AG08396 (cell line): ENCODE measurements around the gene CCDC92.
A peak's percentile ranks its signal among the peaks of the same experiment; 100 is the strongest.

Experiments used
- DNase-seq: peaks from one replicate; pipeline ENCODE4 v3.0.0; 2012; ENCODE audit warnings: low spot score, mixed read lengths

The CCDC92 gene, protein sequence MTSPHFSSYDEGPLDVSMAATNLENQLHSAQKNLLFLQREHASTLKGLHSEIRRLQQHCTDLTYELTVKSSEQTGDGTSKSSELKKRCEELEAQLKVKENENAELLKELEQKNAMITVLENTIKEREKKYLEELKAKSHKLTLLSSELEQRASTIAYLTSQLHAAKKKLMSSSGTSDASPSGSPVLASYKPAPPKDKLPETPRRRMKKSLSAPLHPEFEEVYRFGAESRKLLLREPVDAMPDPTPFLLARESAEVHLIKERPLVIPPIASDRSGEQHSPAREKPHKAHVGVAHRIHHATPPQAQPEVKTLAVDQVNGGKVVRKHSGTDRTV

DNA sequence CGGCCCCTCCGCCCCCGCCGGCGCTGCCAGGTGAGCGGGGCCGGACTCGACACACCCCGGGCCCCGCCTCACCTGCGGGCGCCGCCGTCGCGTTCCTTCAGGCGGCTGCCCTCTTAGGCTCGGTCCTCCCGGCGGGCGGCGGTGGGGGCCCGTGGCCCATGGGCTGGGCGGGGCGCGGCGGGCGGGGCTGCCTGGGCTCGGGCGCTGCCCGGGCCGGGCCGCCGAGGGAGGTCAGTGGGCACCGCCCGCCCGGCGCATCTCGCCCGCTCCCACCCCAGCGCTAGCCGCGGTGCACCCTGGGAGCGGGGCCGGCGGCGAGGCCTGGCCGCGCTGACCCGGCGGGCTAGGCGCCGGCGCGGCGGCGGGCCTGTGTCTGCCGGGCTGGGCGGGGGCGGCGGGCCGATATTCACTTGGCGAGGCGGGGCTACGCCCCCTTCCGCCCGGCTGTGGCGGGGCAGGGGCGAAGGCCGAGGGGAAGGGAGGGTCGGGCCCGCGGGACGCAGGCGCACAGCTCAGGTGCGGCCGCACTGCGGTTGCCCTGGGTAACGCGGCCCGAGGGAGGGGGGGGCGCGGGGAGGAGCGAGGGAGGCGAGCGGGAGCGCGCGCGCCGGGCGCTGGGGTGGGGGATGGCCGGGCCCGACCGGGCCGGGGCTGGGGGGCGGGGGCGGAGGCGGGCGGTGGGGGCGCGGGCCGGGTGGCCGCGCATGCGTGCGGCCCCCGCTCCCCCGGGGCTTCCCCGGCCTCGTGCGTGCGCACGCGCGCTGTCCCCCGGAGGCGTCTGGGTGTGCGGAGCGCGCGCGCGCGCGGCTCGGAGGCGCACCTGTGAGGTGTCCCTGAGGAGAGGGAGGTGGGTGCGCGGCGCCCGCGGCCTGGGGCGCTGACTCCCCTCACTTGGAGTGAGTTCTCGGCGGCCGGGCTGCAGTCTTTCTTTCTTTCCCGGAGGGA lies at the start of gene CCDC92, which contains the start of gene ZNF664:
CCDC92 (minus strand) TSS at position 375 of the 945 bp plus-strand sequence. CDS start 28,526 bp downstream, outside the sequence.
ZNF664 (plus strand) TSS at position 759 of the 945 bp plus-strand sequence. CDS start 38,930 bp downstream, outside the sequence.
- DNase-seq: peak; percentile 100

DNA sequence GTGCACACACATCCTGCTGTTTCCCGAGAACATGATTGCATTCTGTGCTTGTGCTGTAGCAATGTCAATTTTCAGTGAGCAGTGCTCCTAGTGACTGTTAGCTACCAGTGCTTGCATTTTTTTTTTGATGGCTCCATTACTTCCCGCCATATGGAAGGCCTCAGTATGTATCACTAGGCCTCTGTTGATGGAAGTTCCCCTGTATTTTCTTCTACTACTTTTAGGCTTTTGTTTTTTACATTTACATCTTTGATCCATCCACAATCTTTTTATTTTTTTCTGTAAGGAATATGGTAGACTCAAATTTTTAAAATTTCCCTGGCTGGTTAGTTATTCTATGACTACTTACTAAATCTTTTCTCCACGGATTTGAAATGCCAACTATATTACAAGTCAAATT lies 49.5 kb upstream of the CCDC92 start:
- DNase-seq: no peak

DNA sequence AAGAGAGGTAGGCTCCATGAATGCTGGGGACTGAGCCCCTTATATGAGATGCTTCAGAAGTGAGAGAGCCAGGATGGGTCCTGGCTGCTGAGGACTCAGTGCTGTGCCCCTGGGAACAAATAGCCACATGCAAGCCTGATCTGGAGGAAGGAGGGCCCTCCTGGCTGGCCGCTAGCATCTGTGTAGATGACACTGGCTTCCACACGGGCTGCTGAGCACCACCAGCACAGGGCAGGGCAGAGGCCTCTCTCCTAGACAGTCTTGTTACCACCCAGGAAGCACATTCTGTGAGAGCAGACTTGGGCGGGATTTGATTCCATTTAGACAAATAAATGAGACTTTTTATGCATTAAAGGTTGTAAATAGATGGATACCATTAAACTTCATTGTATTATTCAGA lies 48.4 kb upstream of the CCDC92 start:
- DNase-seq: no peak

DNA sequence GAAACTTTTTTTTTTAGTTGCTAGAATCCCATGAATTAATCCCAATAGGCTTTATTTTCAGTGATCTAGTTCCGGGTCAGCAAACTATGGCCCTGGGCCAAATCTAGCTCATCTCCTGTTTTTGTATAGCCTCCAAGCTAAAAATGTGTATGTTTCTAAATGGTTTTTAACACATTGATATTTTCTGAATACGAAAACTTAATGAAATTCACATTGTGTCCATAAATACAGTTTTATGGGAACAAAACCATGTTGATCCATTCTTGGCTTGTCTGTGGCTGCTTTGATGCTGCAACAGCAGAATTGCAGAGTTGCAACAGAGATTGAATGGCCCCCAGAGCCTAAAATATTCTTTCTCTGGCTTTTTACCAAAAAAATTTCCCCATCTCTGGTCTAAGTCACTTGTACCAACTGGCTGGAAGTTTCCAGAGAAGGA lies 47.9 kb upstream of the CCDC92 start:
- no peak for DNase-seq

DNA sequence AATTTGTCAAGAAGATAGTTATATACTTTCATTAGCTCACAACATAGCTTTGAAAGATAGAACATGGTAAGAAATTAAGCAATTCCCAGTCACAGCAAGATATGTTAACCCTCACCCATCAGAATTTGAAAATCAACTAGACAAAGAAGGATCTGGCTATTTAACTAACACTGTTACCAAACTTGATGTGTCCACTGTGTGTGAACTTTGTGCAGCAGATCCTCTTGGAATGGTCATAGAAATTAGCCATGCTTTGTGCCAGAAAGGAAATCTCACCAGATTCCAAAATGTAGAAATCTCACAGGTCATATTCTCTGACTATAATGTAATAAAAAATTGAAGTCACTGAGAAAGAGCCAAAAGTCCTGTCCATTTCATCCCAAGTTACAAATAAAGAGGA lies 46.5 kb upstream of the CCDC92 start:
- no peak for DNase-seq

DNA sequence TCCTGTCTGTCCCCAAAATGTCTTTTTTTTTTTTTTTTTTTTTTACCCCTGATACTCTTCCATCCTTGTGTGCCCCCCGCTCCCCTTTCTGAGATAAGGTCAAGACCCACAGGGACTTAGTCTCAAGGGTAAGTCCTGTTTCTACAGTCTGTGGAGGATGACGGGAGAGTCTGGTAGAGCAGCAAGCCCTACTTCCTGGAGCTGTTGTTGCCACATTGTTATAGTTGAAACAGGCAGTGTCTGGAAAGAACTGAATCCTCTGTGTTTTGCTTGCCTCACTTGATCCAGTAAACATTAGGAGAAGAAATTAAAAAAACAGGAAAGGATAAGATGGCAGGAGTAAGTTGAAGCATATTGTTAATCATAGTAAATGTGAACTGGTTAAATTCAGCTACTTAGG lies 45.9 kb upstream of the CCDC92 start:
- no peak for DNase-seq

DNA sequence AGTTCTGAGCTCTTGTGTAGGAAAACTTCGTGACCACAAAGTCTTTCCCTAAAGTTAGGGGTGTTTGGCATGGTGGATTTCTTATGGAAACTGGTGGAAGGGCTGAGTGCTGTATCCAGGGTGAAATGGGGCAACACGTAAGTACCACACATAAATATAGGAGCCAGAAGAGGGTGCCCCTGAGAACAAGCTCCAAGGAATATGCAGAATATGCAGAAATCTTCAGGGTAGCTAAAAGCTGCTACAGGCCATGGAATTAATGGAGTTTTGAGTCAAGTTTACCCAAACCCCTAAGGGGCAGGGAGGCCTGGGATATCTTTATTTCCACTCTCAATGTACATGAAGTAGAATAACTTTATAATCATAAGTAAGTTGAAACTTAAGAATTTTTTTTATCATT lies 44.4 kb upstream of the CCDC92 start:
- DNase-seq: no peak

DNA sequence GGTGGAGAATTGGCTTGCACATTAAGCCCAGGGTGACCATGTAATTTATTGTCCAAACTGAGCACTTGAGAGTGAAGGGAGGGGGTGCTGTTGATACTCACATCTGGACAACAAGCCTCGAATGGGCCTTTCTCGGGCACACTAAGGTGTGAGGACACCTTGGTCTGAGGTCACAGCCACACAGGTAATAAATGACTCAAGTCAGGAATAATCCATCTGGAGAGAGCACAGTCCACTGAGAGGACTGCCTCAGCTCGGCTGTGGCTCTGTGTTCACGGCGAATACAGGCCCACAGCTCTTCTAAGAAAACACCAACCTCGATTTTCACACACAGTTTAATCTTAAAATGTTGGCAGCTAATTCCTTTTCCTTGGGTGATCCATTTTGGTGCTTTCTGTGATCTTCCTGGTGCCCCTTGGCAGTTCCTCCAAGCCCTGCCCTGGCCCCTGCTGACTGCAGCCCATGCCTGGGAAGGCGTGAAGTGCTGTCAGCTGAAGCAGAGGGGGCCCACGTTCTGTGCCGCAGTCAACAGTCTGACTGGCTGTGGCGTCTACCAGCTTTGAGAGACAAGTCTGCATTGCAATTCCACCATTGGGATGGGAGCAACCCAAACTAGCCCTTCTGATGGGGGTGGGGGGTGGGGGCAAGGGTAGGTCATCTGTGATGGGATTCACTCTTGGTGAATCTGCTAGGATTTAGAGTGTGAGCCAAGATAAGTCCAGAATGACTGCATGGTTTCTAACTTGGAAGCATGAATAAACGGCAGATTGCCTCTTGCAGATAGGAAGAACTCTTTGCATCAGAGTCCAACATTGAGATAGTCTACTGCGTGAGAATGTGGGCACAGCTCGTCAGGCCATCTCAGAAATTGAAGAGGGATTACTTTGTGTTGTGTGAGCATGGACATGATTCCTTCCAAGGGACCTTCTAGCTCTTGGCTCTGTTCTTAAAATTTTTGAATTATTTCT lies 43.1 kb upstream of the CCDC92 start:
- DNase-seq: no peak

DNA sequence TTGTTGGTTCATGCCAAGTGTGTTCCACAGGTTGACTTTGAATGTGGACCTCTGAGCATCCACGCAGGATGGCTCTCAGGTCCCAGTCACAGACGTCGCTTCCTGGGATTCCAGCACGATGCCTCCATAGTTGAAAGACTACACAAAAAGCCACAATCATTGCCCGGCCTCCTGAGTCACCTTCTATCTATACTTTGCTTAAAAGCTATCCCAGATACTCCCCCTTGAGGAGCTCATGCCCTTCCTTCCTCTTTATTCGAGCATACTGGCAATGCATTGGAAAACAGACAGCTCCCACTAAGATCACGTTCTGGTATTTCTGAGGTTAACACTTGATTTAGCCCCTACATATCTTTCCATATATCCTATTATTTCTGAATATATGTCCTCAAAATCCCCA lies 40.4 kb upstream of the CCDC92 start:
- DNase-seq: no peak

DNA sequence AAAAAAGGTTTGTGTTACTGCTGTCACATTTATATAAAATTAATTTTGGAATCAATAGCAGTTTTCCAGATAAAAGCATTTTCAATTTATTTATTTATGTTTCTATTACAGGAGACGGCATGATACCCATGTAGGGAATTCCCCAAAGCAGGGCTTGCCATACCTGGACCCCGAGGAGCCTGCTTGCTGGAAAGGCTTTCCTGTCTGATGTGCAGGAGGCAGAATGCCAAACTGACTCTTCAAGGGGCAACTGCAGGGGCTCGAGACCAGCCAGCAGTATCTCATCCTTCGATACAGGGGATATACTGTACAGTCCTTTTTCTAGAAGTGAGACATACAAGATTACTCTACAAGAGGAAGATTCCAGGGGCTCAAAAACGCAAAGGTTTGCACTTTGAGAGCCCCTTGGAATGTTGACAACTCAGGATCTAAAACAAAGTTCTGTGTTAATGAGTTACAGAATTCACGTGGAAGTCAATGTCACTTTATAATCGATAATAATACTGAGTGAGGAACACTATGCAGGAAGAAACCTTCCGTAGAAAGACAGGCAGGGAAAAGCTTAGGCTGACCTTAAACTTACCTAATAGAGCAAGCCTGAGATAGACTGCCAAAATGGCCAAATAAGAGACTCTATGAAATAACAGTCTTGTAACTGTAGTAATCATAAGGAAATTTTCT lies 38.9 kb upstream of the CCDC92 start:
- DNase-seq: no peak

DNA sequence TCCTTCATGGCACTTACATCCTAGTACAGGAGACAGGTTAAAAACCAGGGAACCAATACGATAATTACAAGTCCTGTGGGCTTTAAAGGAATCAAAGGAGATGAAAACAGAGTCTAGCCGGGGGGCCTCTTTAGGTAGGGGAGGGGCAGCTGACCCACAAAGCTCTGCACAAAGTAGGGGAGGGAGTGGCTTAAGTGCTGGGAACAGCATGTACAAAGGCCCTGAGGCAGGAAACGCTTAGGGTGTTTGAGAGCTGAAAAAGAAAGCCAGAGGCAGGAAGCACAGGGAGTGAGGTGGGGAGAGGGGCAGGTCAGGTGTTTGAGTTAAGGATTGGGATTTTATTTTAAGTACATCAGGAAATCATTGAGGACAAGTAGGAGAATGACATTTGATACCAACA lies 38.1 kb upstream of the CCDC92 start:
- no peak for DNase-seq

DNA sequence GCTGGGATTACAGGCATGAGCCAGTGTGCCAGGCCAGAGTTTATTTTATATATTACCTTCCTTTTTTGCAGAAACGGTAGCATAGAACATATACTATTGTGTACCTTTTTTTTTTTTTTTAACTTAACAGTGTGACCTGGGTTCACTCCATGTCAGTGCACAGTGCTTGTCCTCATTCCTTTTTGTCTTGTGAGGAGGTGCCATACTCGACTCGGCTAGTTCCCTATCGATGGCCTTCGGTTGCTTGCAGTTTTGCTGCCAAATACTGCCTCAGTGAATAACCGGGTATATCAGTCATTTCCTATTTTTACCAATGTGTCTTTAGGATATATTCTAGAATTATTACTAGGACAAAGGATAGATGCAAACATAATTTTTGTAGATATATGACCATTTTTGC lies 37.1 kb upstream of the CCDC92 start:
- no peak for DNase-seq

DNA sequence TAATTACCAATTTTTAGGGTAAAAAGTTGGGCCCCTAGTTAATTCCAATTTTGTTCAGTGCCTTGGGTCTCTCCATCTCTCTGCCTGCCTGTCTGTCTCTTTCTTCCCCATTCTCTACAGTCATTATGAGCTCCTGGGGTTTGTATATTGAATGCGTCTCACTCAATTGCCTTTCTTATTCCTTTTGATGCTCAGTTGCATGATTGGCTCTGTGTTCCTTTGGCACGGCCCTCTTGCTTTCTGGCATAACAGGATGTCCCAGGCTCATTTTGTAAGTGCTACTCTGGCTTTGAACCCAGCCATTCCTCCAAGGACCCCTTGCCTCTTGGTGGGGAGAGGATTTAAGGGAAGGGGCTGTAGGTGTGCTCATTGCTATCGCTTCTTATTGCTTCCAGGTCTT lies 36.0 kb upstream of the CCDC92 start:
- no peak for DNase-seq

DNA sequence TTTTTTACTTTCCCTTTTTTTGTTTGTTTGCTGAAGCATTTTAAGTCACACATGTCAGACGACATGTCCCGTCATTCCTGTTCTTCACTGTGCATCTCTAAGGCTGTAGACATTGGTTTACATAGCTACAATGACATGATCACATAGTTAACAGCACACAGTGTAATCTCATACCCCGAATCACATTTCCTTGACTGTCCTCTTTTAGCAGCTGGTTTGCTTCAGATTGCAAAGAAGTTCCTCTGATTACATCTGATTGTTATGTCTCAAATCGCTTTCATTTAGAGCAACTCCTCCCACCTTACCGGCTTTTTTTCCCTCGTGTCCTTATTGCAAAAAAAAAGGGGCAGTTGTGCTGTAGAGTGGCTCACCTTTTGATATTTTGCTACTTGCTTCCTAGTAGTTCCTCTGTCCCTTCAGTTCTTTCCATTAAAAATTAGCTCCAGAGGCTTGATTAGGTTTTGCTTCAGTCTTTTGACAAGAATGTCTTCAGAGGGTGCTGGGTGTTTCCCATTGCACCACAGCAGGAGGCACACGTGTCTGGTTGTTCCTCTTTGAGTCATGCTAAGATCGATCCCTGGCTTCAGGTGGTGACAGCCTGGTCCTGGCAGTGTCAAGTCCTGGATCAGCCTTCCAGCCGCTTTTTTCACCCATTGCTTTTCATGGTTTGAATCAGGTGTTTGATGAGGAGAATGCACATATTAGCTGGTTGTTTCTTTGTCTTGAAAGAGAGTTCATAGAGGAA lies 35.4 kb upstream of the CCDC92 start:
- no peak for DNase-seq

DNA sequence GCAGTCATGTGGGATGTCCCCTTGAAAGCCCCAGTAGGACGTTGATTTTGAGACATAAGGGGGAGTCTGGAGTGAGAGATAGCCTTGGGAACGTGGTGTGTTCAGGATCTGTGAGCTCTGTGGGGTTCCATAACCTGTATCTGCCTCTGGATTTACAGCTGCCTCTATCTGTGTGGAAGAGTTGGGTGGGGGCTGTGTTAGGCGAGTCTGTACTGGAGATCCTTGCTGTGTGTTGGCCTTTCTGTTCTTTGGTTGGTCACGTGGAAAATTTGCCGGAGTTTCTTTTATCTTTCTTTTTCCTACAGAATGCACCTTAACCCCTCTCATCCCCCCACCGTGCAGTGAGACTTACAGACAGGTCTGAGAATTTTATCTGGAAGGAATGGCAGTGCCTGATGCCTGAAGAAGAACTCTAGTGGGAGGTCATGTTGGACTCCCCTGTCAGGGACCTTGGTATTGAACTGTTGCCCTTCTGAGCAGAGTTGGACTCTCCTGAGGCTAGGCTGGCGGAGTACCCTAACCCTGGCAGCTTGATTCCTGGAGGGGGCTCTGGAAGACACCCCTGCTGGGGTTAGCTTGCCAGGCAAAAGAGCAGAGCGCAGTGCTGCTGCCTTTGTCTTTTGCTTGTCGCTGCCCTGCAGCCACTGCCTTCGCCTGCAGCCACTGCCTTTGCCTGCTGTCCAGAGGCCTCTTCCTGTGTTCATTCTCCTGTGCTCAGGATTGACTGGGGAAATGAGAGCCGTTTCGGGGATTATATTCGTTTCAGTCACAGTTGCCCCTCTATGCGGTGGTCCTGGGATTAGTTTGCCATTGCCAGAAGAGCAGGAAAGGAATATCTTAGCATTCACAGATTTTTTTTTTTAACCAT lies 34.4 kb upstream of the CCDC92 start:
- no peak for DNase-seq

DNA sequence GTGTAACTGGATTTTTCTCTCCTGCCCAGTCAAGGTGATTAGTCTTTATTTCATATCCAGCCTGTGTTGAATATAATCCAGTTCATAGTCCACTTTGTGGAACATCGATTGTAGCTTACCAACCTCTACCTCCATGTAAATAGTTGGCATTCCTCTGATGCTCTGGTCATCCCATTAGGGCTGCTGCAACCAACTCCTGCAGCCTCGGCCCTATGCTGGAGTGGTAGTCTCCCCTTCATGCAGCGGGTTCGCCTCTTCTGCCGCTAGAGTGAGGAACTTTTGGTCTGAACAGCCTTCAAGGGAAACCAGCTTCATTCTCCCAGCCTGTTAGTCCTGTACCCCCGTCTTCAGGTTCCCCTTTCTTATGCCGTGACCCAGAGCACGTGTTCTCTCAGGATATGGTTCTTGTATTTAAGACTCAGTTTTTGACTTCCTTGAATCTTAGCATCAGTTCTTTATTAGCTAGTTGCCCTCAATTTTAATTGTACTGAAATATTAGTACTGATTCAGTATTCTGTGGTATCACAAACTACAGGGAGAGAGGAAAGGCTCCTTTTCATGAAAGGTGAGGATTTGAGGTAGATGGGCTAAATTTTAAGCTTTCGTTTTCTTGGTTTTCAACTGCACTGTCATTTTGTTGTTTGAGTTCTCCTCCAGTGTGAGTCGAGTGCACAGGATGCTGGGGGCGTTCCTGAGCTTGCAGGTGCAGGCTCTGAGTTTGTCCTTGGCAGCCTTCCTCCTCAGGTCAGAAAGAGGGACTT lies 33.6 kb upstream of the CCDC92 start:
- DNase-seq: no peak

DNA sequence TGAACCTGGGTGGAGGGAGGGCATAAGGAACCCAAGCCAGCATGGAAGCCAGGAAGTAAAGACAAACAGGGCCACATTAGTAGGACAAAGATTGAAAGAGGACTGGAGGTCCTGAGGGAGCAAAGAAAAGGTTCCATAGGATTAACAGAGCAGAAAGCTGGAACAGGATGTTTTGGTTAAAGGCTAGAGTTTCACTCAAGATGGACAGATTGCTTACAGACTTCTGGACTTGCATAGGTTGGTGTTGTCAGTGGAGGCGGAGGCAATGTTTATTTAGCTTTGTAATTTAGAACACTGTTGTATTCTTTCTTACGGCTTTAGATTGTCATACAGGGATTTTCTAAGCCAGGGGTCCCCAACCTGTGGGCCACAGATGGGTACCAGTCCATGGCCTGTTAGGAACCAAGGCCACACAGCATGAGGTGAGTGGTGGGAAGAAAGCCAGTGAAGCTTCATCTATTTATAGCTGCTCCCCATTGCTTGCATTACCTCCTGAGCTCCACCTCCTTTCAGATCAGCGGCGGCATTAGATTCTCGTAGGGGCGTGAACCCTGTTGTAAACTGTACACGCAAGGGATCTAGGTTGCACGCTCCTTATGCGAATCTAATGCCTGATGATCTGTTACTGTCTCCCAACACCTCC lies 31.7 kb upstream of the CCDC92 start:
- DNase-seq: no peak

DNA sequence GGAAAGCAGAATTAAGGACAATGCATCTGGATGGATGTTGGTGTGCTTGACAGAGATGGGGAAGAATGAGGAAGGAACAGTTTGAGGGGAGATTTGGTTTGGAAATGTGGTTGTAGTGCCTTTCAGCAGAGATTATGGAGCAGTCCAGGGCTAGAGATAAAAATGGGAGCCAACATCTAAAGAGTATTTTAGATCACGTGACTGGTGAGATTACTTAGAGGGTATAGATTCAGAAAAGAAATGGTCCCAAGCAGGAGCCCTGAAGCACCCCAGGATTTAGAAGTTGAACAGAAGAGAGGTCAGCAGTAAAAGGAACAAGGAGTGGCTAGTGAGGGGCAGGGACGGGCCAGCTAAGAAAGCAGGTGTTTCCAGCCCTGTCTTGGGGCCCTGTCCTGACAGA lies 30.0 kb upstream of the CCDC92 start:
- no peak for DNase-seq
